A549 (cell line): ENCODE results near the gene ASH1L.

Source experiments
- CHD4 ChIP-seq: fragments of 200-600 bp; sonication (generic); IDR thresholded peaks from 2 replicates; pipeline ENCODE4 v1.6.1; 2016; ENCODE audit warnings: antibody characterized with exemption, mild to moderate bottlenecking, borderline replicate concordance
- EP300 ChIP-seq, 2 experiments: fragments of >200 bp; sonication (Bioruptor Twin); formaldehyde crosslinking; IDR thresholded peaks; 2 replicates in 1 of 2; 3 replicates in 1 of 2; pipeline ENCODE4 v1.6.1; 2016 to 2017
- FOSL2 ChIP-seq, 2 experiments: fragments of 450-650 bp in 1 of 2; fragments of >200 bp in 1 of 2; sonication (Bioruptor Twin) in 1 of 2; formaldehyde crosslinking; IDR thresholded peaks; 2 replicates each; pipeline versions ENCODE4 v1.5.0 to v1.6.1; 2016 to 2020; ENCODE audit warnings: mild to moderate bottlenecking in 1 of 2, moderate library complexity in 1 of 2
- JUN ChIP-seq, 2 experiments: fragments of >200 bp; sonication (Bioruptor Twin); formaldehyde crosslinking; IDR thresholded peaks; 2 replicates in 1 of 2; 3 replicates in 1 of 2; pipeline ENCODE4 v1.6.1; 2016 to 2017
- POLR2A ChIP-seq: IDR thresholded peaks from 2 replicates; pipeline ENCODE4 v1.6.1; 2012; ENCODE audit warnings: mild to moderate bottlenecking, low read length
- SMC3 ChIP-seq: fragments of >200 bp; sonication (Bioruptor Twin); formaldehyde crosslinking; IDR thresholded peaks from 3 replicates; pipeline ENCODE4 v1.6.1; 2018; ENCODE audit warnings: inconsistent platforms
- TF ChIP-seq, protein P1 (sequence below): fragments of >200 bp; sonication (Bioruptor Twin); formaldehyde crosslinking; IDR thresholded peaks from 3 replicates; pipeline ENCODE4 v1.5.1; 2016
- TF ChIP-seq, protein P2 (sequence below): fragments of 150-350 bp; IDR thresholded peaks from 2 replicates; pipeline ENCODE4 v1.6.1; 2014; ENCODE audit warnings: low read depth, mild to moderate bottlenecking, low read length
- TF ChIP-seq, protein P3 (sequence below): fragments of >200 bp; sonication (Bioruptor Twin); formaldehyde crosslinking; IDR thresholded peaks from 3 replicates; pipeline ENCODE4 v1.6.1; 2016
- TF ChIP-seq, protein P4 (sequence below): fragments of 450-650 bp; IDR thresholded peaks from 2 replicates; pipeline ENCODE4 v1.6.1; 2014; ENCODE audit warnings: antibody characterized with exemption

DNA sequence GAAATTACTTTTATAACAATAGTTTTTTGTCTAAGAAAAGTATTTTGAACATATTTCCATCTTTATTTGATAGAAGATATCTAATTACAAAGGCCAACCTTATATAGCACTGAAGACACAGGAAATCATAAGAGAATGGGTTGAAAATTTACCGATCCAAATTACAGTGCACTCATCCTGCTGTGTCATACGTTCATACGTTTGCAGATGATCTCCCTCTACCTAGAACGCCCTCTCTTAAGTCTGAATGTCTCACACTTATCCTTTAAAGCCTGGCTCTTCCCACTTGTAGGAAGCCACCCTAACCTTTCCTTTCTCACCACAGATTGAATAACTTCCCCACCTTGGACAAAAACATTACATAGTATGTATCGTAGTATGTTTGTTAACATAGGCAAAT lies 9.3 kb downstream of the ASH1L start:
- no peak for TF ChIP-seq JUN (IDR thresholded peaks at IDR 0.05)
- no peak for TF ChIP-seq SMC3
- TF ChIP-seq, protein P1, sequence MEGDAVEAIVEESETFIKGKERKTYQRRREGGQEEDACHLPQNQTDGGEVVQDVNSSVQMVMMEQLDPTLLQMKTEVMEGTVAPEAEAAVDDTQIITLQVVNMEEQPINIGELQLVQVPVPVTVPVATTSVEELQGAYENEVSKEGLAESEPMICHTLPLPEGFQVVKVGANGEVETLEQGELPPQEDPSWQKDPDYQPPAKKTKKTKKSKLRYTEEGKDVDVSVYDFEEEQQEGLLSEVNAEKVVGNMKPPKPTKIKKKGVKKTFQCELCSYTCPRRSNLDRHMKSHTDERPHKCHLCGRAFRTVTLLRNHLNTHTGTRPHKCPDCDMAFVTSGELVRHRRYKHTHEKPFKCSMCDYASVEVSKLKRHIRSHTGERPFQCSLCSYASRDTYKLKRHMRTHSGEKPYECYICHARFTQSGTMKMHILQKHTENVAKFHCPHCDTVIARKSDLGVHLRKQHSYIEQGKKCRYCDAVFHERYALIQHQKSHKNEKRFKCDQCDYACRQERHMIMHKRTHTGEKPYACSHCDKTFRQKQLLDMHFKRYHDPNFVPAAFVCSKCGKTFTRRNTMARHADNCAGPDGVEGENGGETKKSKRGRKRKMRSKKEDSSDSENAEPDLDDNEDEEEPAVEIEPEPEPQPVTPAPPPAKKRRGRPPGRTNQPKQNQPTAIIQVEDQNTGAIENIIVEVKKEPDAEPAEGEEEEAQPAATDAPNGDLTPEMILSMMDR = no peak
- TF ChIP-seq POLR2A = no peak
- no peak for TF ChIP-seq CHD4
- no peak for TF ChIP-seq EP300 (IDR thresholded peaks at IDR 0.05)
- TF ChIP-seq FOSL2 (IDR thresholded peaks at IDR 0.05) = no peak
- no peak for TF ChIP-seq FOSL2 (CRISPR knock-in tag; IDR thresholded peaks at IDR 0.05)
- TF ChIP-seq, protein P2, sequence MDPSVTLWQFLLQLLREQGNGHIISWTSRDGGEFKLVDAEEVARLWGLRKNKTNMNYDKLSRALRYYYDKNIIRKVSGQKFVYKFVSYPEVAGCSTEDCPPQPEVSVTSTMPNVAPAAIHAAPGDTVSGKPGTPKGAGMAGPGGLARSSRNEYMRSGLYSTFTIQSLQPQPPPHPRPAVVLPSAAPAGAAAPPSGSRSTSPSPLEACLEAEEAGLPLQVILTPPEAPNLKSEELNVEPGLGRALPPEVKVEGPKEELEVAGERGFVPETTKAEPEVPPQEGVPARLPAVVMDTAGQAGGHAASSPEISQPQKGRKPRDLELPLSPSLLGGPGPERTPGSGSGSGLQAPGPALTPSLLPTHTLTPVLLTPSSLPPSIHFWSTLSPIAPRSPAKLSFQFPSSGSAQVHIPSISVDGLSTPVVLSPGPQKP = no peak
- TF ChIP-seq, protein P3, sequence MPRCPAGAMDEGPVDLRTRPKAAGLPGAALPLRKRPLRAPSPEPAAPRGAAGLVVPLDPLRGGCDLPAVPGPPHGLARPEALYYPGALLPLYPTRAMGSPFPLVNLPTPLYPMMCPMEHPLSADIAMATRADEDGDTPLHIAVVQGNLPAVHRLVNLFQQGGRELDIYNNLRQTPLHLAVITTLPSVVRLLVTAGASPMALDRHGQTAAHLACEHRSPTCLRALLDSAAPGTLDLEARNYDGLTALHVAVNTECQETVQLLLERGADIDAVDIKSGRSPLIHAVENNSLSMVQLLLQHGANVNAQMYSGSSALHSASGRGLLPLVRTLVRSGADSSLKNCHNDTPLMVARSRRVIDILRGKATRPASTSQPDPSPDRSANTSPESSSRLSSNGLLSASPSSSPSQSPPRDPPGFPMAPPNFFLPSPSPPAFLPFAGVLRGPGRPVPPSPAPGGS = no peak
- TF ChIP-seq, protein P4, sequence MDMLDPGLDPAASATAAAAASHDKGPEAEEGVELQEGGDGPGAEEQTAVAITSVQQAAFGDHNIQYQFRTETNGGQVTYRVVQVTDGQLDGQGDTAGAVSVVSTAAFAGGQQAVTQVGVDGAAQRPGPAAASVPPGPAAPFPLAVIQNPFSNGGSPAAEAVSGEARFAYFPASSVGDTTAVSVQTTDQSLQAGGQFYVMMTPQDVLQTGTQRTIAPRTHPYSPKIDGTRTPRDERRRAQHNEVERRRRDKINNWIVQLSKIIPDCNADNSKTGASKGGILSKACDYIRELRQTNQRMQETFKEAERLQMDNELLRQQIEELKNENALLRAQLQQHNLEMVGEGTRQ = no peak
